ENCODE measurements around the gene TSPAN18.
A peak's percentile ranks its signal among the peaks of the same experiment; 100 is the strongest.

TSPAN18 gene

GRCh38 chr11:44766112-44766971, 39.6 kb downstream of the TSPAN18 start:
- peak; percentile 93 for DNase-seq (ENCODE audit: low read depth, low spot score)
- TF ChIP-seq CTCF (IDR thresholded peaks at IDR 0.05; ENCODE audit: low read depth, low read length), result no peak
- no peak overlapping the region for H3K4me3 ChIP-seq (ENCODE audit: low read depth, low read length)
- in situ Hi-C loops (cut with HindIII; ENCODE audit: low sequenced_read_pairs), result no loop called here

GRCh38 chr11:44766972-44767278, 40.2 kb downstream of the TSPAN18 start:
- peak; percentile 38 for DNase-seq (ENCODE audit: low read depth, low spot score)
- H3K4me3 ChIP-seq (ENCODE audit: low read depth, low read length), result no peak overlapping the region
- in situ Hi-C loops (cut with HindIII; ENCODE audit: low sequenced_read_pairs), result no loop called here
- TF ChIP-seq CTCF (IDR thresholded peaks at IDR 0.05; ENCODE audit: low read depth, low read length), result no peak

- in situ Hi-C loops (cut with HindIII; ENCODE audit: low sequenced_read_pairs), result no loop called here
- no peak for TF ChIP-seq CTCF (IDR thresholded peaks at IDR 0.05; ENCODE audit: low read depth, low read length)
- no peak for DNase-seq (ENCODE audit: low read depth, low spot score)
- no peak overlapping the region for H3K4me3 ChIP-seq (ENCODE audit: low read depth, low read length)
Measured at GRCh38 chr11:44767421-44767820, 40.7 kb downstream of the TSPAN18 start.

- no peak for DNase-seq (ENCODE audit: low read depth, low spot score)
- in situ Hi-C loops (cut with HindIII; ENCODE audit: low sequenced_read_pairs), result no loop called here
- TF ChIP-seq CTCF (IDR thresholded peaks at IDR 0.05; ENCODE audit: low read depth, low read length), result no peak
- H3K4me3 ChIP-seq (ENCODE audit: low read depth, low read length), result no peak overlapping the region
Measured at GRCh38 chr11:44770401-44770800, 43.6 kb downstream of the TSPAN18 start.

- no peak overlapping the region for H3K4me3 ChIP-seq (ENCODE audit: low read depth, low read length)
- TF ChIP-seq CTCF (IDR thresholded peaks at IDR 0.05; ENCODE audit: low read depth, low read length), result no peak
- in situ Hi-C loops (cut with HindIII; ENCODE audit: low sequenced_read_pairs), result no loop called here
- DNase-seq (ENCODE audit: low read depth, low spot score), result no peak
Measured at GRCh38 chr11:44771252-44771734, 44.5 kb downstream of the TSPAN18 start.

- no peak for TF ChIP-seq CTCF (IDR thresholded peaks at IDR 0.05; ENCODE audit: low read depth, low read length)
- in situ Hi-C loops (cut with HindIII; ENCODE audit: low sequenced_read_pairs), result no loop called here
- no peak overlapping the region for H3K4me3 ChIP-seq (ENCODE audit: low read depth, low read length)
- no peak for DNase-seq (ENCODE audit: low read depth, low spot score)
Measured at GRCh38 chr11:44771841-44772240, 45.1 kb downstream of the TSPAN18 start.
